Gastrocnemius medialis (tissue), 4 donors: ENCODE results near the gene SPATA46. TPM values are rescaled to one million over a fixed set of nuclear protein-coding genes. Genes with fewer than 3 reads are reported as not detected.
"Not testable (repeated sequence)": the region's sequence is repeated elsewhere in the genome, so short reads cannot be mapped to it uniquely, and the experiment has no call there.

ENCODE experiments used
- ATAC-seq, 2 donors: fragments of 150-250 bp; one replicate each; pipeline ENCODE4 v1.9.1; 2016
- DNase-seq, 2 donors: peaks; one replicate each; pipeline ENCODE4 v3.0.0-alpha.2; 2019
- H3K27ac ChIP-seq, 4 donors: fragments of 200-600 bp; sonication (generic); 1 replicate in 1 of 4; 2 replicates in 3 of 4; pipeline ENCODE4 v1.5.1; 2016 to 2018; ENCODE audit warnings: mild to moderate bottlenecking in 2 of 4, moderate library complexity in 1 of 4
- H3K27me3 ChIP-seq, 3 donors: fragments of 200-600 bp; sonication (generic) in 2 of 3; 1 replicate in 1 of 3; 2 replicates in 2 of 3; pipeline versions ENCODE4 v1.5.1 to v1.6.0; 2016 to 2019; ENCODE audit warnings: mild to moderate bottlenecking in 1 of 3, moderate library complexity in 1 of 3
- H3K36me3 ChIP-seq, 2 donors: fragments of 200-600 bp; sonication (generic) in 1 of 2; one replicate each; pipeline ENCODE4 v1.5.1; 2017 to 2018
- H3K4me1 ChIP-seq, 2 donors: fragments of 200-600 bp; sonication (generic) in 1 of 2; one replicate each; pipeline ENCODE4 v1.5.1; 2016 to 2017; ENCODE audit warnings: mild to moderate bottlenecking in 2 of 2
- H3K4me3 ChIP-seq, 4 donors: fragments of 200-600 bp; sonication (generic) in 3 of 4; 1 replicate in 1 of 4; 2 replicates in 3 of 4; pipeline ENCODE4 v1.5.1; 2016 to 2019; ENCODE audit warnings: mild to moderate bottlenecking in 2 of 4
- H3K9me3 ChIP-seq, 3 donors: fragments of 200-600 bp; sonication (generic) in 2 of 3; 1 replicate in 1 of 3; 2 replicates in 2 of 3; pipeline ENCODE4 v1.5.1; 2016 to 2019
- CTCF ChIP-seq, 5 experiments: fragments of 450-650 bp in 3 of 5; fragments of 200-600 bp in 2 of 5; sonication (generic) in 2 of 5; IDR thresholded peaks in 4 of 5; conservative IDR thresholded peaks in 1 of 5; 1 replicate in 4 of 5; 2 replicates in 1 of 5; pipeline ENCODE4 v1.5.1; 2016 to 2019; ENCODE audit warnings: antibody characterized with exemption in 5 of 5, mild to moderate bottlenecking in 3 of 5, moderate library complexity in 3 of 5
- POLR2A ChIP-seq, 2 donors: fragments of 450-650 bp; IDR thresholded peaks; one replicate each; pipeline ENCODE4 v1.6.1; 2017; ENCODE audit warnings: antibody characterized with exemption in 2 of 2, mild to moderate bottlenecking in 2 of 2, moderate library complexity in 2 of 2
- in situ Hi-C, 4 donors: fragments of 200-750 bp; cut with MboI; loops; one replicate each; pipeline versions ENCODE4 v1.15.0 to v1.8.0; 2017; ENCODE audit warnings: low sequenced_read_pairs in 4 of 4
- intact Hi-C: fragments of 100-400 bp; cut with DNase I; formaldehyde crosslinking; loops from one replicate; pipeline ENCODE4 v1.15.1; 2023; ENCODE audit warnings: low total_unique reads
- total RNA-seq, 4 donors: library from RNA; depleted of rRNA; stranded (reverse); fragments of >200 nt; gene quantifications; one replicate each; pipeline versions ENCODE4 v1.1.0 to v1.2.3, GENCODE V29; 2016

The SPATA46 gene
- total RNA-seq, 4 donors from 2014 or later = 1.7 TPM; not detected in 3

- H3K4me3 ChIP-seq = no peak overlapping the region
- intact Hi-C loops = no loop called here
- H3K4me1 ChIP-seq = no peaks in the 10 kb centered on the region
- no peak for DNase-seq
- no peaks in the 10 kb centered on the region for H3K36me3 ChIP-seq
- in situ Hi-C loops = no loop called here
- TF ChIP-seq POLR2A (IDR thresholded peaks at IDR 0.05) (no peak), CTCF (IDR thresholded peaks at IDR 0.05 in 4 of 5, conservative IDR thresholded peaks at IDR 0.05 in 1 of 5) (no peak)
- no peaks in the 10 kb centered on the region for H3K27me3 ChIP-seq
- no peak overlapping the region for H3K27ac ChIP-seq
- H3K9me3 ChIP-seq = no peaks in the 10 kb centered on the region
- no peak for ATAC-seq
Observed at GRCh38 chr1:162353702-162354101, 23.0 kb downstream of the SPATA46 start.

- no peak for ATAC-seq
- Histone ChIP-seq H3K27me3 (no peaks in the 10 kb centered on the region), H3K36me3 (no peaks in the 10 kb centered on the region), H3K9me3 (no peaks in the 10 kb centered on the region), H3K4me3 (no peak overlapping the region), H3K4me1 (no peaks in the 10 kb centered on the region), H3K27ac (no peak overlapping the region)
- TF ChIP-seq CTCF (IDR thresholded peaks at IDR 0.05 in 4 of 5, conservative IDR thresholded peaks at IDR 0.05 in 1 of 5) (no peak), POLR2A (IDR thresholded peaks at IDR 0.05) (no peak)
- DNase-seq = no peak
- in situ Hi-C loops (no loop called here), intact Hi-C loops (no loop called here)
Observed at GRCh38 chr1:162353078-162353477, 23.6 kb downstream of the SPATA46 start.

- H3K27me3 ChIP-seq, ATAC-seq, H3K4me3 ChIP-seq, intact Hi-C loops, H3K27ac ChIP-seq, H3K4me1 ChIP-seq, DNase-seq, in situ Hi-C loops, H3K36me3 ChIP-seq, H3K9me3 ChIP-seq: not testable (repeated sequence)
Observed at GRCh38 chr1:162351874-162352273, 24.8 kb downstream of the SPATA46 start.

- in situ Hi-C loops (no loop called here), intact Hi-C loops (no loop called here)
- Histone ChIP-seq H3K4me3 (no peak overlapping the region), H3K4me1 (no peaks in the 10 kb centered on the region), H3K36me3 (no peaks in the 10 kb centered on the region), H3K27me3 (no peaks in the 10 kb centered on the region), H3K27ac (no peak overlapping the region), H3K9me3 (no peaks in the 10 kb centered on the region)
- ATAC-seq = no peak
- no peak for DNase-seq
- TF ChIP-seq CTCF (IDR thresholded peaks at IDR 0.05 in 4 of 5, conservative IDR thresholded peaks at IDR 0.05 in 1 of 5) (no peak), POLR2A (IDR thresholded peaks at IDR 0.05) (no peak)
Observed at GRCh38 chr1:162351246-162351842, 25.3 kb downstream of the SPATA46 start.

GRCh38 chr1:162349635-162350330 lies 26.9 kb downstream of the SPATA46 start:
- intact Hi-C loops (no loop called here), in situ Hi-C loops (no loop called here)
- Histone ChIP-seq H3K27me3 (no peaks in the 10 kb centered on the region), H3K9me3 (no peaks in the 10 kb centered on the region), H3K27ac (no peak overlapping the region), H3K36me3 (no peaks in the 10 kb centered on the region), H3K4me3 (no peak overlapping the region), H3K4me1 (no peaks in the 10 kb centered on the region)
- DNase-seq = no peak
- TF ChIP-seq CTCF (IDR thresholded peaks at IDR 0.05 in 4 of 5, conservative IDR thresholded peaks at IDR 0.05 in 1 of 5) (no peak), POLR2A (IDR thresholded peaks at IDR 0.05) (no peak)
- ATAC-seq = no peak
